Measurements from ENCODE around the gene PIH1D2.

PIH1D2 gene

GRCh38 chr11:112024773-112025678 lies 48.8 kb downstream of the PIH1D2 start, which contains the start of gene DLAT (continued):
- TF ChIP-seq, protein P1, sequence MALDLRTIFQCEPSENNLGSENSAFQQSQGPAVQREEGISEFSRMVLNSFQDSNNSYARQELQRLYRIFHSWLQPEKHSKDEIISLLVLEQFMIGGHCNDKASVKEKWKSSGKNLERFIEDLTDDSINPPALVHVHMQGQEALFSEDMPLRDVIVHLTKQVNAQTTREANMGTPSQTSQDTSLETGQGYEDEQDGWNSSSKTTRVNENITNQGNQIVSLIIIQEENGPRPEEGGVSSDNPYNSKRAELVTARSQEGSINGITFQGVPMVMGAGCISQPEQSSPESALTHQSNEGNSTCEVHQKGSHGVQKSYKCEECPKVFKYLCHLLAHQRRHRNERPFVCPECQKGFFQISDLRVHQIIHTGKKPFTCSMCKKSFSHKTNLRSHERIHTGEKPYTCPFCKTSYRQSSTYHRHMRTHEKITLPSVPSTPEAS (tag by site-specific recombination; IDR thresholded peaks at IDR 0.05): peak; percentile 48; the same call in 1 of the 2 replicates
- no peak for TF ChIP-seq ZNF121 (tag by site-specific recombination; IDR thresholded peaks at IDR 0.05)
- TF ChIP-seq ZNF707 (tag by site-specific recombination; IDR thresholded peaks at IDR 0.05): no peak
- TF ChIP-seq, protein P2, sequence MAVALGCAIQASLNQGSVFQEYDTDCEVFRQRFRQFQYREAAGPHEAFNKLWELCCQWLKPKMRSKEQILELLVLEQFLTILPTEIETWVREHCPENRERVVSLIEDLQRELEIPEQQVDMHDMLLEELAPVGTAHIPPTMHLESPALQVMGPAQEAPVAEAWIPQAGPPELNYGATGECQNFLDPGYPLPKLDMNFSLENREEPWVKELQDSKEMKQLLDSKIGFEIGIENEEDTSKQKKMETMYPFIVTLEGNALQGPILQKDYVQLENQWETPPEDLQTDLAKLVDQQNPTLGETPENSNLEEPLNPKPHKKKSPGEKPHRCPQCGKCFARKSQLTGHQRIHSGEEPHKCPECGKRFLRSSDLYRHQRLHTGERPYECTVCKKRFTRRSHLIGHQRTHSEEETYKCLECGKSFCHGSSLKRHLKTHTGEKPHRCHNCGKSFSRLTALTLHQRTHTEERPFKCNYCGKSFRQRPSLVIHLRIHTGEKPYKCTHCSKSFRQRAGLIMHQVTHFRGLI (tag by site-specific recombination; IDR thresholded peaks at IDR 0.05): no peak
- no peak for TF ChIP-seq ZBTB21 (tag by site-specific recombination; IDR thresholded peaks at IDR 0.05)
- no peak for TF ChIP-seq ZNF404 (tag by site-specific recombination; IDR thresholded peaks at IDR 0.05)
- peak; percentile 89 for TF ChIP-seq SCRT2 (tag by site-specific recombination; IDR thresholded peaks at IDR 0.05)
- TF ChIP-seq MEIS1 (CRISPR knock-in tag; IDR thresholded peaks at IDR 0.05; ENCODE audit: borderline replicate concordance): no peak; the same call in 1 of the 2 replicates
- TF ChIP-seq ZBTB48 (tag by site-specific recombination; IDR thresholded peaks at IDR 0.05): peak; percentile 90
- TF ChIP-seq ZNF202 (tag by site-specific recombination; IDR thresholded peaks at IDR 0.05; ENCODE audit: borderline replicate concordance): no peak
- TF ChIP-seq ZNF132 (tag by site-specific recombination; IDR thresholded peaks at IDR 0.05; ENCODE audit: borderline replicate concordance): no peak
- TF ChIP-seq INSM2 (tag by site-specific recombination; IDR thresholded peaks at IDR 0.05): no peak
- TF ChIP-seq ZNF530 (tag by site-specific recombination; IDR thresholded peaks at IDR 0.05; ENCODE audit: low read depth): no peak
- TF ChIP-seq ZNF473 (tag by site-specific recombination; IDR thresholded peaks at IDR 0.05): no peak
- TF ChIP-seq ZNF214 (tag by site-specific recombination; IDR thresholded peaks at IDR 0.05; ENCODE audit: borderline replicate concordance): no peak
- TF ChIP-seq ZNF416 (tag by site-specific recombination; IDR thresholded peaks at IDR 0.05): no peak
- TF ChIP-seq ZNF10 (tag by site-specific recombination; IDR thresholded peaks at IDR 0.05): peak; percentile 46; the same call in 1 of the 2 replicates
- TF ChIP-seq, protein P3, sequence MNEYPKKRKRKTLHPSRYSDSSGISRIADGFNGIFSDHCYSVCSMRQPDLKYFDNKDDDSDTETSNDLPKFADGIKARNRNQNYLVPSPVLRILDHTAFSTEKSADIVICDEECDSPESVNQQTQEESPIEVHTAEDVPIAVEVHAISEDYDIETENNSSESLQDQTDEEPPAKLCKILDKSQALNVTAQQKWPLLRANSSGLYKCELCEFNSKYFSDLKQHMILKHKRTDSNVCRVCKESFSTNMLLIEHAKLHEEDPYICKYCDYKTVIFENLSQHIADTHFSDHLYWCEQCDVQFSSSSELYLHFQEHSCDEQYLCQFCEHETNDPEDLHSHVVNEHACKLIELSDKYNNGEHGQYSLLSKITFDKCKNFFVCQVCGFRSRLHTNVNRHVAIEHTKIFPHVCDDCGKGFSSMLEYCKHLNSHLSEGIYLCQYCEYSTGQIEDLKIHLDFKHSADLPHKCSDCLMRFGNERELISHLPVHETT (tag by site-specific recombination; IDR thresholded peaks at IDR 0.05): peak; percentile 85
- no peak for TF ChIP-seq ZNF654 (tag by site-specific recombination; IDR thresholded peaks at IDR 0.05; ENCODE audit: low read depth)
- TF ChIP-seq REPIN1 (tag by site-specific recombination; IDR thresholded peaks at IDR 0.05; ENCODE audit: low read depth): no peak; the same call in 1 of the 2 replicates
- TF ChIP-seq ZNF354C (tag by site-specific recombination; IDR thresholded peaks at IDR 0.05; ENCODE audit: borderline replicate concordance, low read depth): no peak
- TF ChIP-seq ZFP41 (tag by site-specific recombination; IDR thresholded peaks at IDR 0.05; ENCODE audit: borderline replicate concordance): no peak
- TF ChIP-seq ZNF843 (tag by site-specific recombination; IDR thresholded peaks at IDR 0.05): peak; percentile 67; the same call in 1 of the 2 replicates
- TF ChIP-seq ZNF658 (tag by site-specific recombination; IDR thresholded peaks at IDR 0.05): no peak
- TF ChIP-seq ZFHX2 (tag by site-specific recombination; conservative IDR thresholded peaks at IDR 0.05): no peak
- TF ChIP-seq BCL11B (tag by site-specific recombination; IDR thresholded peaks at IDR 0.05; ENCODE audit: low read depth): no peak; the same call in 1 of the 2 replicates
- peak; percentile 93 for TF ChIP-seq PATZ1 (tag by site-specific recombination; IDR thresholded peaks at IDR 0.05)
- TF ChIP-seq GLI2 (tag by site-specific recombination; IDR thresholded peaks at IDR 0.05; ENCODE audit: borderline replicate concordance, low read depth): no peak
- TF ChIP-seq ZFP37 (tag by site-specific recombination; IDR thresholded peaks at IDR 0.05): no peak
- no peak for TF ChIP-seq ZNF529 (tag by site-specific recombination; IDR thresholded peaks at IDR 0.05; ENCODE audit: insufficient replicate concordance)
- no peak for TF ChIP-seq ZNF174 (tag by site-specific recombination; IDR thresholded peaks at IDR 0.05)
- peak; percentile 91 for TF ChIP-seq ZBTB20 (tag by site-specific recombination; IDR thresholded peaks at IDR 0.05)
